K562 (cell line): Measurements from ENCODE around the gene ERO1B. TPM values are rescaled to one million over a fixed set of nuclear protein-coding genes. Genes with fewer than 3 reads are reported as not detected.
A peak's percentile ranks its signal among the peaks of the same experiment; 100 is the strongest.

Source experiments
- ATAC-seq: fragments of 200-7000 bp; cut with Tn5 transposase; 3 replicates; pipeline ENCODE4 v1.9.1; 2020; ENCODE audit warnings: moderate library complexity
- BruUV-seq: library from RNA; stranded (reverse); fragments of 400-500 nt; replicated peaks from 2 replicates; lab custom pipeline; 2021; lab: Mats Ljungman, UMichigan
- CTCF ChIA-PET: fragments of 300-600 bp; formaldehyde crosslinking; extraction: SDS; loops from one replicate; lab custom pipeline; 2021; ENCODE audit warnings: low intra/inter-chr PET ratio; lab: Yijun Ruan, JAX
- POLR2A ChIA-PET: fragments of 300-600, 350-650 bp; sonication (Branson Sonifier 250); formaldehyde crosslinking; extraction: SDS; loops from one replicate; lab custom pipeline; 2021; ENCODE audit warnings: antibody characterized with exemption, inconsistent platforms; lab: Yijun Ruan, JAX
- DNase-seq, 4 experiments: peaks; one replicate each; pipeline versions ENCODE4 v3.0.0 to v3.0.0-alpha.2; 2011 to 2018; ENCODE audit warnings: low spot score in 3 of 4, mixed read lengths in 3 of 4; ENCODE audit errors: extremely low read depth in 1 of 4
- FAIRE-seq: peaks from 2 replicates; lab custom pipeline; 2011; peaks lifted over from hg19 to GRCh38; lab: Jason Lieb, UNC
- H2AFZ ChIP-seq: 2 replicates; pipeline ENCODE4 v1.6.0; 2011; ENCODE audit warnings: low read depth, low read length, control low read depth, inconsistent platforms
- H3K27ac ChIP-seq: fragments of 200-600 bp; 3 replicates; pipeline ENCODE4 v1.8.0; 2011; ENCODE audit warnings: low read depth, mild to moderate bottlenecking, control low read depth, inconsistent platforms, low read length, moderate library complexity, mixed read lengths; ENCODE audit errors: extremely low read depth
- H3K27me3 ChIP-seq, 2 experiments: fragments of 300-600 bp in 1 of 2; 2 replicates in 1 of 2; 3 replicates in 1 of 2; pipeline versions ENCODE4 v1.6.0 to v1.8.0; 2011; ENCODE audit warnings: inconsistent platforms in 2 of 2, low read length in 2 of 2, mild to moderate bottlenecking in 1 of 2, mixed read lengths in 1 of 2, moderate library complexity in 1 of 2; ENCODE audit not compliant: control insufficient read depth in 2 of 2, insufficient read depth in 2 of 2
- H3K36me3 ChIP-seq: fragments of 300-600 bp; 3 replicates; pipeline ENCODE4 v1.8.0; 2011; ENCODE audit warnings: mild to moderate bottlenecking, low read length, inconsistent platforms; ENCODE audit not compliant: control insufficient read depth, insufficient read depth
- H3K4me1 ChIP-seq, 2 experiments: fragments of 200-600 bp in 1 of 2; replicated peaks in 1 of 2; 2 replicates in 1 of 2; 3 replicates in 1 of 2; pipeline versions ENCODE4 v1.5.1 to v1.8.0; 2011; ENCODE audit warnings: inconsistent platforms in 2 of 2, low read length in 2 of 2, mild to moderate bottlenecking in 1 of 2, mixed read lengths in 1 of 2, moderate library complexity in 1 of 2; ENCODE audit not compliant: control insufficient read depth in 2 of 2, insufficient read depth in 2 of 2
- H3K4me2 ChIP-seq: 2 replicates; pipeline ENCODE4 v1.6.1; 2011; ENCODE audit warnings: low read length, control low read depth, inconsistent platforms, mixed read lengths; ENCODE audit not compliant: insufficient read depth
- H3K4me3 ChIP-seq: fragments of 200-600 bp; sonication (generic), shearing (Covaris generic); 2 replicates; pipeline ENCODE4 v1.5.1; 2016; ENCODE audit warnings: control low read depth, inconsistent platforms
- H3K79me2 ChIP-seq: fragments of 200-600 bp; 3 replicates; pipeline ENCODE4 v1.8.0; 2011; ENCODE audit warnings: low read length, inconsistent platforms; ENCODE audit not compliant: control insufficient read depth, insufficient read depth
- H3K9ac ChIP-seq, 2 experiments: 2 replicates each; pipeline versions ENCODE4 v1.6.0 to v1.6.1; 2011; ENCODE audit warnings: low read depth in 2 of 2, low read length in 2 of 2, control low read depth in 1 of 2, inconsistent platforms in 1 of 2, mild to moderate bottlenecking in 1 of 2, mixed read lengths in 1 of 2; ENCODE audit not compliant: insufficient read depth in 1 of 2
- H3K9me1 ChIP-seq: one replicate; pipeline ENCODE4 v1.6.0; 2011; ENCODE audit warnings: inconsistent platforms, mild to moderate bottlenecking, low read length, moderate library complexity; ENCODE audit not compliant: control insufficient read depth, insufficient read depth
- H3K9me3 ChIP-seq: replicated peaks from 2 replicates; pipeline ENCODE4 v1.5.1; 2011; ENCODE audit warnings: low read depth, low read length, inconsistent platforms; ENCODE audit not compliant: control insufficient read depth, insufficient read depth
- H4K20me1 ChIP-seq: replicated peaks from 2 replicates; pipeline ENCODE4 v1.6.1; 2011; ENCODE audit warnings: low read length, inconsistent platforms, mixed read lengths; ENCODE audit not compliant: control insufficient read depth, insufficient read depth
- AFF4 ChIP-seq: sonication (generic); formaldehyde crosslinking; IDR thresholded peaks from 2 replicates; pipeline ENCODE4 v1.8.0; 2023; ENCODE audit warnings: mild to moderate bottlenecking, missing genetic modification reagents
- CTCF ChIP-seq, 3 experiments: IDR thresholded peaks in 2 of 3; conservative IDR thresholded peaks in 1 of 3; 2 replicates each; pipeline ENCODE4 v1.5.1; 2011 to 2012; ENCODE audit warnings: low read length in 3 of 3, mild to moderate bottlenecking in 3 of 3, control low read depth in 2 of 3, improper control_type of control experiment in 1 of 3, inconsistent platforms in 1 of 3, low read depth in 1 of 3, mixed read lengths in 1 of 3, moderate library complexity in 1 of 3; ENCODE audit not compliant: insufficient read depth in 2 of 3
- DLX4 ChIP-seq: fragments of 250-450 bp; sonication (Bioruptor Pico); IDR thresholded peaks from 2 replicates; pipeline ENCODE4 v1.6.1; 2021; ENCODE audit warnings: mild to moderate bottlenecking
- ESRRB ChIP-seq: fragments of 250-450 bp; sonication (Bioruptor Pico); IDR thresholded peaks from 2 replicates; pipeline ENCODE4 v1.5.0; 2020; ENCODE audit warnings: mild to moderate bottlenecking, moderate library complexity, borderline replicate concordance
- HBP1 ChIP-seq: fragments of 450-650 bp; formaldehyde crosslinking; IDR thresholded peaks from 2 replicates; pipeline ENCODE4 v1.4.0; 2022; ENCODE audit warnings: missing genetic modification characterization
- HNRNPLL ChIP-seq: fragments of 200-400 bp; formaldehyde crosslinking; IDR thresholded peaks from 2 replicates; pipeline ENCODE4 v1.6.1; 2017; ENCODE audit warnings: low read length, low read depth, mild to moderate bottlenecking; ENCODE audit not compliant: poor library complexity, severe bottlenecking
- WGBS: fragments of 100-300 bp; shearing (Covaris generic); methylation state at CpG from one replicate; pipeline ENCODE4 v1.1.6; 2016; ENCODE audit warnings: low coverage, mixed read lengths; ENCODE audit not compliant: insufficient coverage; ENCODE audit errors: missing lambda C conversion rate; 5-methylcytosine and 5-hydroxymethylcytosine counted together
- in situ Hi-C: fragments of 300-500 bp; cut with MboI; formaldehyde crosslinking; loops from 4 replicates; pipeline ENCODE4 v1.15.0; 2018; ENCODE audit warnings: inconsistent platforms, mixed read lengths
- intact Hi-C: fragments of 100-400 bp; cut with micrococcal nuclease; formaldehyde crosslinking; loops from 2 replicates; pipeline ENCODE4 v1.14.2; 2022
- polyA plus RNA-seq, 8 experiments: library from polyadenylated mRNA; depleted of rRNA in 4 of 8; stranded (reverse) in 5 of 8; unstranded in 3 of 8; fragments of >200 nt; fragmentation: Nextera tagmentation in 2 of 8; fragmentation: Illumina TruSeq in 1 of 8; extraction: Ambion mirVana in 2 of 8; extraction: Trizol in 1 of 8; gene quantifications; 2 replicates each; pipeline versions ENCODE4 v1.2.1 to v1.2.3, GENCODE V29; 2011 to 2014; ENCODE audit warnings: inconsistent platforms in 1 of 8, missing spikeins in 1 of 8
- total RNA-seq, 7 experiments: library from RNA; depleted of rRNA in 6 of 7; stranded (reverse); fragments of >200 nt in 6 of 7; fragmentation: Illumina TruSeq in 2 of 7; extraction: Trizol in 2 of 7; gene quantifications; 2 replicates each; pipeline versions ENCODE4 v1.2.1 to v1.2.3, GENCODE V29; 2011 to 2021; ENCODE audit warnings: low replicate concordance in 1 of 7

The ERO1B gene
- total and polyA plus RNA-seq, 9 of the 15 experiments (the other 6 are each of a cell fraction or from before 2014, with no cell fraction given), result 0.59 to 6.4 (median 4.2) TPM

- in situ Hi-C loops, result no loop called here
- Histone ChIP-seq H3K27ac (no peak overlapping the region), H3K27me3 (no peaks in the 10 kb centered on the region), H3K9ac (no peak overlapping the region), H3K4me2 (no peak overlapping the region), H4K20me1 (no peaks in the 10 kb centered on the region), H3K4me3 (no peak overlapping the region), H3K9me1 (no peaks in the 10 kb centered on the region), H3K9me3 (no peaks in the 10 kb centered on the region), H3K4me1 (no peaks in the 10 kb centered on the region; a peak in 1 of 5 replicates), H3K36me3 (no peaks in the 10 kb centered on the region), H2AFZ (no peak overlapping the region), H3K79me2 (no peaks in the 10 kb centered on the region)
- intact Hi-C loops, result no loop called here
- 47% methylated on average over 2 of the region's 2 CpGs for WGBS
- no peak for ATAC-seq
- TF ChIP-seq DLX4, result no peak
- POLR2A ChIA-PET, result no interaction called here
- no TSS peak for BruUV-seq
- CTCF ChIA-PET, result no interaction called here
- DNase-seq, result no peak
- FAIRE-seq, result no peak
Measured at GRCh38 chr1:236313427-236313826, 31.7 kb upstream of the ERO1B start.

GRCh38 chr1:236311040-236311439 is 29.3 kb upstream of the ERO1B start:
- 20% methylated on average over 4 of the region's 4 CpGs for WGBS
- Histone ChIP-seq H3K9me3 (no peaks in the 10 kb centered on the region), H3K36me3 (no peaks in the 10 kb centered on the region), H3K4me1 (no peaks in the 10 kb centered on the region; a peak in 1 of 5 replicates), H3K9ac (no peak overlapping the region), H3K4me2 (no peak overlapping the region), H3K27ac (no peak overlapping the region), H2AFZ (no peak overlapping the region), H3K4me3 (no peak overlapping the region), H3K79me2 (no peaks in the 10 kb centered on the region), H3K27me3 (no peaks in the 10 kb centered on the region), H4K20me1 (no peaks in the 10 kb centered on the region), H3K9me1 (no peaks in the 10 kb centered on the region)
- ChIA-PET CTCF (no interaction called here), POLR2A (interaction anchor here (0.7 to 1.3 kb wide), 3 partner anchors 10 to 187 kb away, joined by 3 read pairs; no protein-coding TSS in a partner anchor)
- peak; percentile 65 for FAIRE-seq
- ATAC-seq, result peak; percentile 92
- intact Hi-C loops (no loop called here), in situ Hi-C loops (no loop called here)
- peak in 2 of 4 experiments; percentile 50 to 67 for DNase-seq
- BruUV-seq, result no TSS peak
- TF ChIP-seq CTCF (IDR thresholded peaks at IDR 0.05 in 2 of 3, conservative IDR thresholded peaks at IDR 0.05 in 1 of 3; ENCODE audit: insufficient read depth in 2 of 3, low read depth in 1 of 3, low read length in 3 of 3) (peak; percentile 29 to 50 (median 46); a peak in 4 of 6 replicates), AFF4 (CRISPR knock-in tag) (no peak), HNRNPLL (no peak), ESRRB (CRISPR knock-in tag) (no peak), HBP1 (CRISPR knock-in tag) (0 out of 2 replicates have a peak, but pooled peaks have one; percentile 20)
